Naive B cell (primary cell): ENCODE results near the gene NOTCH3. TPM values are rescaled to one million over a fixed set of nuclear protein-coding genes. Genes with fewer than 3 reads are reported as not detected.
A peak's percentile ranks its signal among the peaks of the same experiment; 100 is the strongest.

ENCODE experiments used
- ATAC-seq, 2 donors: fragments of 150-1000 bp; cut with Tn5 transposase; 2 replicates each; pipeline ENCODE4 v1.10.0; 2021; ENCODE audit warnings: low read depth in 2 of 2, mild to moderate bottlenecking in 2 of 2, moderate library complexity in 2 of 2
- DNase-seq: peaks from one replicate; pipeline ENCODE4 v3.0.0; 2022
- H3K27ac Mint-ChIP-seq, 6 donors: one replicate each; pipeline ENCODE4 v1.8.0; 2020 to 2022; ENCODE audit warnings: mild to moderate bottlenecking in 6 of 6, mixed read lengths in 6 of 6, moderate library complexity in 5 of 6, inconsistent platforms in 2 of 6
- H3K27me3 Mint-ChIP-seq, 3 donors: one replicate each; pipeline ENCODE4 v1.8.0; 2021 to 2022; ENCODE audit warnings: mixed read lengths in 3 of 3, mild to moderate bottlenecking in 1 of 3
- H3K36me3 Mint-ChIP-seq, 2 donors: one replicate each; pipeline ENCODE4 v1.8.0; 2020 to 2022; ENCODE audit warnings: mixed read lengths in 2 of 2, inconsistent platforms in 1 of 2, mild to moderate bottlenecking in 1 of 2
- H3K4me1 Mint-ChIP-seq, 3 donors: one replicate each; pipeline ENCODE4 v1.8.0; 2020 to 2022; ENCODE audit warnings: mixed read lengths in 3 of 3, inconsistent platforms in 1 of 3, mild to moderate bottlenecking in 1 of 3, moderate library complexity in 1 of 3
- H3K4me3 Mint-ChIP-seq, 8 donors: one replicate each; pipeline ENCODE4 v1.8.0; 2020 to 2022; ENCODE audit warnings: mild to moderate bottlenecking in 8 of 8, mixed read lengths in 8 of 8, moderate library complexity in 8 of 8, inconsistent platforms in 2 of 8
- H3K9me3 Mint-ChIP-seq, 7 donors: one replicate each; pipeline ENCODE4 v1.8.0; 2020 to 2022; ENCODE audit warnings: mixed read lengths in 7 of 7, mild to moderate bottlenecking in 5 of 7, inconsistent platforms in 2 of 7, moderate library complexity in 1 of 7
- polyA plus RNA-seq, 6 donors: library from polyadenylated mRNA; unstranded; fragments of 300-500 nt; fragmentation: Illumina TruSeq; gene quantifications; one replicate each; pipeline ENCODE4 v1.2.3, GENCODE V29; 2021; ENCODE audit warnings: low read depth in 6 of 6

NOTCH3 gene
- polyA plus RNA-seq, 6 donors from 2014 or later, result not detected

DNA sequence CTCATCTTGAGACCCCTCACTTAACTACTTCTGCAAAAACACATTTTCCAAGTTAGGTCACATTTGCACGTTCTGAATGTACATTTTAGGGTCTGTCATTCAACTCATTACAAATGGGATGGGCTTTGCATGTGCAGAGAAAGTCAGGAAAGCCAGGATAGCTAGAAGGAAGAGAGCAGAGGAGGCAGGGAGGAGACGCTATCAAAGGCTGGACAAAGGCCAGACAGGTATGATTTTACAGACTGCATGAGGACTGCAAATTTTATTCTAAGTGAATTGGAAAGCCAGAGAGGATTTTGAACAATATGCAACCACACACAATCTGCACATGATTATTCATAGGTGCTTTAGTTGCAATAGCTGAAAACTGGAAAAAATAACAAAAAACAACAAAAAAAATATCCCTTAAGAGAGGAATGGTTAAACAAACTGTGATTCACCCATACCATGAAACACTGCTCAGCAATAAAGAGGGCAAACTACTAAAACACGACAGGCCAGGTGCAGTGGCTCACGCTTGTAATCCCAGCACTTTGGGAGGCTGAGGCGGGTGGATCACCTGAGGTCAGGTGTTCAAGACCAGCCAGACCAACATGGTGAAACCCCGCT, 72.5 kb downstream of the NOTCH3 start:
- no peaks in the 10 kb centered on the region for H3K9me3 Mint-ChIP-seq
- peak overlapping the region in 1 of 6 donors; percentile 4 for H3K27ac Mint-ChIP-seq
- DNase-seq (no peak), ATAC-seq (no peak)
- no peaks in the 10 kb centered on the region for H3K36me3 Mint-ChIP-seq
- H3K27me3 Mint-ChIP-seq, result peaks cover 5 to 10% (median 6%) of the 10 kb centered on the region in 3 donors
- H3K4me3 Mint-ChIP-seq, result no peak overlapping the region
- H3K4me1 Mint-ChIP-seq, result peaks cover 19 to 22% (median 21%) of the 10 kb centered on the region in 3 donors

DNA sequence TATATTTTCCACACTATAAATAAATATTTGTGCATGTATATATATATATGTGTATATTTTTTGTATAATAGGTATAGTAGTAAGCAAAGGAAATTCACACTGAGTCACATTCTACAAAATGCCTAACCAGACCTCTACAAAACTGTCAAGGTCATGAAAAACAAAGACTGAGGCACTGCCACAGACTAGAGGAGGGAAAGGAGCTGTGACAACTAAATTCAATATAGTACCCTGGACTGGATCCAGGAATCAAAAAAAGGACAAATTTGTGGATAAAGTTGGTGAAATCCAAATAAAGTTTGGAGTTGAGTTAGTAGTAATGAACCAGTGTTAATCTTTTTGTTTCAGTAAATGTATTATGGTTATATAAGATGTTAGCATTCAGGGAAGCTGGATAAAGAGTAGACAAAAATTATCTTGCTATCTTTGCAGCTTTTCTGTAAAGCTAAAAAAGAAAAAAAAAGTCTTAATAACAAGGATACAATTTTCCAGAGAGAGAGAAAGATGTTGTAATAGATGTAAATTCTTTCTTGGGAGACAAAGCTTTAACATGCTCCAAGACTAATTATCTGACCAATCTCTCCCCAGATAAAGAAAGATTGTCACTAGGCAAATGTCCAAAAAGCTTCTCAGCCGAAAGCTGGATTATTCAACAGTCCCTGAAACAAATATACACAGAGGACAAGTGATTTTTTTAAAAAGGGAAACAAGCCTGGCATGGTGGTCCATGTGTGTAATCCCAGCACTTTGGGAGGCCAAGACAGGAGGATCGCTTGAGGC, 74.5 kb downstream of the NOTCH3 start:
- Mint-ChIP-seq H3K27ac (peak overlapping the region in 1 of 6 donors; percentile 95), H3K36me3 (peaks cover 0 to 9% of the 10 kb centered on the region in 2 donors), H3K4me1 (peaks cover 22 to 27% (median 24%) of the 10 kb centered on the region in 3 donors), H3K9me3 (peaks cover 0 to 2% (median 0%) of the 10 kb centered on the region in 7 donors), H3K4me3 (peak overlapping the region in 4 of 8 donors; percentile 88 to 99 (median 98)), H3K27me3 (peaks cover 0 to 10% (median 5%) of the 10 kb centered on the region in 3 donors)
- DNase-seq, result no peak
- no peak for ATAC-seq

DNA sequence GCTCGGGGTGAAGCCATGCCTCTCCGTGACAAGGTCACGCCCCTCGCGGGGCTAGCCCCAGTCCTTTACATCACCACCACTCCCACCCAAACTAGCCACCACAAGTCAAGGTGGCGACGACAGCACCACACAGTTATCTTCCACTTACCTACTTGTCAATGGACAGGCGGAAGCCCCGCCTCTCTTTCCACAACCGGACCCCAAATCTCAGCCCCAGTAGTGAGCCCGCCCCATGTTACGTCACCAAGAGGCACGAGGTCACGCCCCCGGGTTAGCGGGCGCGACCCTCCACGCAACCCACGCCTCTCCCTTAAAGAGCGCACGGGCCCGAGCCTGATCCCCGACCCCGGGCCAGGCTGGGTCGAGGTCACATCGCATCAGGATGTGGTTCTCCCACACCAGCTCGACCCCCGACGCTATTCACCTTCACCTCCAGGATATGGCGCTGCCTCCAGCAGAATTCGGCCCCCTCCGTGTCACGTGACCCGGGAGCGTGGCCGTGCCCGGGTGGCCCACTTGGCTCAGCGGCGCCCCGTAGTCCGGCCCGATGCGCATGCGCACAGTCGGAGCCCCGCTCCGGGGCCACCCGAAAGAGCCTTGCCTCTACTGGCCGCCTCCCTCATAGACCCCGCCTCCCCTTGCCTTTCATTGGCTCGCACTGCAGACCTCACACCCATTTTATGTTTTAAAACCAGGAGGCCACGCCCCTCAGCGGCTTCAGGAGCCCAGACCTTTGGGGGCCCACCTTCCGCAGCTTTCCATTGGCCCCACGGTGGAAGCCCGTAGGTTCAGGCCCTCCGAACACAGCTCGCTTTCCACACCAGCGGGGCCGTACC, 75.3 kb downstream of the NOTCH3 start:
- H3K27me3 Mint-ChIP-seq, result peaks cover 0 to 10% (median 5%) of the 10 kb centered on the region in 3 donors
- ATAC-seq (peak; percentile 86 to 88), DNase-seq (peak; percentile 98)
- peaks cover 0 to 2% (median 0%) of the 10 kb centered on the region in 7 donors for H3K9me3 Mint-ChIP-seq
- H3K4me1 Mint-ChIP-seq, result peaks cover 22 to 29% (median 27%) of the 10 kb centered on the region in 3 donors
- peak overlapping the region; percentile 95 to 100 (median 100) for H3K27ac Mint-ChIP-seq
- H3K4me3 Mint-ChIP-seq, result peak overlapping the region; percentile 88 to 99 (median 98)
- peaks cover 0 to 18% of the 10 kb centered on the region in 2 donors for H3K36me3 Mint-ChIP-seq

DNA sequence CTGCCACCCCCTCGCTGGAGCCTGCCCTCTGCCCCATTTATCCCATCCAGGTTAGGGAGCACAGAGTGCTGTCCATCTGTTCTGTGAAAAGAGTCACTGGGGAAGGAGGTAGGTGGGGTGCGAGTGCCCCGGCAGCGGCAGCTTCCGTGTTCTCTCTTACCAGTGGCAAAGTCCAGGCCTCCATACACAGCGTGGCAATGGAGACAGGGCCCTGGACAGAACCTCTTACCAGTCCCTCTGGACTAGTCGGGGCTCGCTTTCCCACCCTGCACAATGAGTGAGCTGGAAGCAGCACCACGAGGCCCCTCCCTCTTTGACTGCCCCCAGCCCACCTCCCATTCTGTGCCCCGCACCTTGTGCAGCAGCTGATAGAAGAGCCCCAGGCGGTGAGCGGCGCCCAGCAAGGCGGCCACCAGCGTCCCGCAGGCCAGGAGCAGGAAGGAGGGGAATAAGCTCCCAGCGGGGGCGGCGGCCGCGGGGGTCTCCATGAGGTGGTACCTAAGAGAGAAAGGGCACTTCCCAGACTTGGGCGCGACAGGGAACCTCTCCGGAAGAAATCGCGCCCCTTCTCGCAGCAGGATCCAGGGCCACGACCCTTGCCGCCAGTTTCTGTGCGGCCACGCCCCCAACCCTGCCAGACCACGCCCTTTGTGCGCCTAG, 76.1 kb downstream of the NOTCH3 start:
- Mint-ChIP-seq H3K4me1 (peaks cover 22 to 29% (median 27%) of the 10 kb centered on the region in 3 donors), H3K4me3 (peak overlapping the region; percentile 88 to 99 (median 98)), H3K36me3 (peaks cover 0 to 20% of the 10 kb centered on the region in 2 donors), H3K27ac (peak overlapping the region; percentile 95 to 100 (median 100)), H3K9me3 (peaks cover 0 to 2% (median 0%) of the 10 kb centered on the region in 7 donors), H3K27me3 (peaks cover 0 to 10% (median 5%) of the 10 kb centered on the region in 3 donors)
- DNase-seq (no peak), ATAC-seq (no peak)

DNA sequence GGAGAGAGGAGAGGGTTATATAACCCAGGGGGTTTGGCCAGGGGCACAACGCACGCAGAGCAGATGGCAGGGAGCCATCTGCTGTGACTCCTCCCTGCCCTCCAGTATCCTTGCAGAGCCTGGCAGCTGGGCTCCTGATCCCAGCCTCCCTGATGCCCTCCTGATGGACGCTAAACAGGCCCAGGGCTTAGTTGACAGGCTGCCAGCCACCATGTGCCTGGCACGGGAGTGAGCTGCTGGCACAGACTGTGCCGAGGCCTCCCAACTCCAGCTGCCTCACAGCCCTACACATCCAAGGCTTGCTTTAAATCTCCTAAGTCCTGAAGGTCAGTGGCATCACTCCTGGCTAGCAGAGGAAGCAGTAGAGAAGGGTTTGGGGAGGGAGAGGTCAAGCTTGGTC, 76.9 kb downstream of the NOTCH3 start:
- Mint-ChIP-seq H3K4me1 (peaks cover 22 to 29% (median 27%) of the 10 kb centered on the region in 3 donors), H3K27ac (peak overlapping the region in 4 of 6 donors; percentile 29 to 100 (median 82)), H3K36me3 (peaks cover 1 to 20% of the 10 kb centered on the region in 2 donors), H3K9me3 (peaks cover 0 to 2% (median 0%) of the 10 kb centered on the region in 7 donors), H3K27me3 (peaks cover 0 to 7% (median 0%) of the 10 kb centered on the region in 3 donors), H3K4me3 (peak overlapping the region; percentile 88 to 99 (median 98))
- DNase-seq, result no peak
- ATAC-seq, result no peak

DNA sequence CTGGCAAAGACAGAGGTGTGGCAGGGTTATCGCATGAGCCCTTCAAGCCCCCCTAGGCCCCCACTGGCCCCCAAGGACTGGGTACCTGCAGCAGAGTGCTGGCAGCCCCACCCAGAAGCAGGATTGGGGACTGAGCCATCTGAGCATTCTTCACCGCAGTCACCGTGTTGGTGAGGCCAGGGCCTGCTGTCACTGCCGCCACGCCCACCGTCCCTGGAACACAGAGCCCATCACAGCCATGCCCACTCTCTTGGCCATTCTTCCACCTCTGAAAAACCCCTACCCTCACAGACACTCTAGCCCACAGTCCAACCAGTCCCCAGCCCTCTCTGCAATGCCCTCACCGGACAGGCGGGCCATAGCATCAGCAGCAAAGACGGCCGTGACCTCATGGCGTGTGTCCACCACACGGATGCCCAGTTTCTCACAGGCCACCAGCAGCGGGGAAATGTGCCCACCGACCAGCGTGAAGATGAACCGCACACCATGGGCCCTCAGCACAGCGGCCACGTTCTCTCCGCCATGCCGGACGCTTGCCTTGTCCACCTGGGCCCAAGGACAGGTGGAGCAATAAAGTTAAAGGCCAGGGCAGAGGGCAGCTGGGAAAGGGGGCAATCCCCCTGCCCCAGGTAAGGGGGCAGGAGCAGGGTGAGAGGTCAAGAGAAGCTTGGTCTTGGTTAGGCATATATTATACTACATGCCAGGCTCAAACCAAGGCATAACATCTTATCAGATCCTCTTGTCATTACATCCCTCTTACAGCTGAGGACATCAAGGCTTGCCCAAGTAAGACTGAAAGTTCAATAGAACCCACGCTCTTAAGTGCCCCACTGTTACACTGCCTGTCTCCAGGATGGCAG, 77.5 kb downstream of the NOTCH3 start:
- peaks cover 0 to 2% (median 0%) of the 10 kb centered on the region in 7 donors for H3K9me3 Mint-ChIP-seq
- H3K36me3 Mint-ChIP-seq, result peaks cover 7 to 20% of the 10 kb centered on the region in 2 donors
- no peak for ATAC-seq
- H3K27me3 Mint-ChIP-seq, result peaks cover 0 to under 1% (median 0%) of the 10 kb centered on the region in 3 donors
- peak overlapping the region in 1 of 6 donors; percentile 69 for H3K27ac Mint-ChIP-seq
- peak overlapping the region in 7 of 8 donors; percentile 55 to 99 (median 88) for H3K4me3 Mint-ChIP-seq
- DNase-seq, result no peak
- peaks cover 22 to 29% (median 27%) of the 10 kb centered on the region in 3 donors for H3K4me1 Mint-ChIP-seq

DNA sequence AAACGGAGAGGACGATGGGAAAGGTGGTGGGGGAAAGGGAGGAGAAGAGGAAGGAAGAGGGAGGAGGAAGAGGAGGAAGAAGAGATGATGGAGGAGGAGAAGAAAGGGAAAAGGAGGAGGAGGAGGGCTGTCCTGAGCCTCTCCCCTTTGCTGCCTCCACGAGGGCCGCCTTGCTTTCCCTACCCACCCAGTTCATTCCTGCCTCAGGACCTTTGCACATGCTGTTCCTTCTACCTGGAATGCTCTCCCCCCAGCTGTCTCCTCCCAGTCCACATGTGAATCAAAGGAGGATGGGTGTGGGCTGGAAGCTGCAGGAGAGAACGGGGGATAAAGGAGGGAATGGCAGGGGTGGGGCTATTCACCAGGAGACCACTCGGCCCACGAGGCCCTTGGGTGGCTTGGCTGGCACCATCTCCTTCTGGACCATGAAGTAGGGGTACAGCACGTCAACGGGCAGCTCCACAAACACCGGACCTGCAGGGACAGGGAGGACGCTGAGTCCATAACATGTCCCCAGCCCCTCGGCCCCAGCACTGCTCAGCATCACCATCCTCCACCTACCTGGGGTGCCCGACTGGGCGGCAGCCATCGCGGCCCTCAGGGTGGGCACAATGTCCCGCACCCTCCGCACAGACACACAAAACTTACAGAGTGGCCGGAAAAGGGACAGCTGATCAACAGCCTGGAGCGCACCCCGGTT, 78.3 kb downstream of the NOTCH3 start:
- no peak for DNase-seq
- Mint-ChIP-seq H3K27ac (no peak overlapping the region), H3K4me3 (peak overlapping the region in 3 of 8 donors; percentile 19 to 78 (median 57)), H3K36me3 (peaks cover 7 to 20% of the 10 kb centered on the region in 2 donors), H3K9me3 (peaks cover 0 to 2% (median 0%) of the 10 kb centered on the region in 7 donors), H3K27me3 (no peaks in the 10 kb centered on the region), H3K4me1 (peaks cover 22 to 29% (median 27%) of the 10 kb centered on the region in 3 donors)
- ATAC-seq, result no peak

DNA sequence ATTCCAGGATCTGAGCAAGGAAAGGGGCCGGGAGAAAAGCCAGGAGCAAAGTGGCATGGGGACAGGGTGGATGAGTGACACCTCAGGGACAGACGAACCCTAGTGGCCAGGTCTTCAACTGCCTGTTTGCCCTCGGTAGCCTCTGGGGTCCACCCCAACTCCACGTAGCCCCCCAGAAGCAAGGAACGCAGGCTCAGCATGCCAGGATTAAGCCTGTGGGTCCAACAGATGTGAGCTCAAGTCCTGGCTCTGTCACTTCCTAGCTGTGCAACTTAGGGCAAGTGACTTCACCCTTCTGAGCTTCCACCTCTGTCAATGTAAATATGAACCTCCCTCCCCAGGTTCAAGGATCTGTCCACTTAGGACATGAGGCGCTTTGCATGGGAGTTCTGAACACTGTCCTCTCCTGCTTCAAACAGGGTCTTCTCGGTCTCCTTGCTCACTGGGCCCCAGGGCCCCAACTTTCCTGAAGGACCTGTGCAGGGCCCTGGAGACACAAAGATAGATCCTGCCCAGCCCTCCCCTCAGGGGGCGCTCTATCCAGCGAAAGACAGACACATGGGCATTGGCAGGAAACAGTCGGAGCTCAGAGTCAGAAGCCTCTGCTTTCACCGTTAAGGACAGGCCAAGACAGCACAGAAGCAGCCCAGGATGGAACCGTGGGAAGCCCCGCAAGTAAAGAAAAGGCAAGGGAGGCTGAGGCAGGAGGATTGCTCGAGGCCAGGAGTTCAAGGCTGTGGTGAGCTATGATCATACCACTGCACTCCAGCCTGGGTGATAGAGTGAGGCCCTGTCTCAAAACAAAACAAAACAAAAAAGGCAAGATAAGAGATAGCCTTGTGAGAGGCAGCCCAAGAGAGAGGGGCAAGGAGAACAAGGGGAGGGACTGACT, 80.4 kb downstream of the NOTCH3 start:
- no peak for DNase-seq
- Mint-ChIP-seq H3K4me3 (peak overlapping the region in 2 of 8 donors; percentile 9 to 35), H3K36me3 (peaks cover 7 to 20% of the 10 kb centered on the region in 2 donors), H3K27me3 (no peaks in the 10 kb centered on the region), H3K9me3 (peaks cover 0 to 2% (median 0%) of the 10 kb centered on the region in 7 donors), H3K4me1 (peaks cover 16 to 24% (median 21%) of the 10 kb centered on the region in 3 donors), H3K27ac (peak overlapping the region in 3 of 6 donors; percentile 3 to 89 (median 84))
- ATAC-seq, result no peak

DNA sequence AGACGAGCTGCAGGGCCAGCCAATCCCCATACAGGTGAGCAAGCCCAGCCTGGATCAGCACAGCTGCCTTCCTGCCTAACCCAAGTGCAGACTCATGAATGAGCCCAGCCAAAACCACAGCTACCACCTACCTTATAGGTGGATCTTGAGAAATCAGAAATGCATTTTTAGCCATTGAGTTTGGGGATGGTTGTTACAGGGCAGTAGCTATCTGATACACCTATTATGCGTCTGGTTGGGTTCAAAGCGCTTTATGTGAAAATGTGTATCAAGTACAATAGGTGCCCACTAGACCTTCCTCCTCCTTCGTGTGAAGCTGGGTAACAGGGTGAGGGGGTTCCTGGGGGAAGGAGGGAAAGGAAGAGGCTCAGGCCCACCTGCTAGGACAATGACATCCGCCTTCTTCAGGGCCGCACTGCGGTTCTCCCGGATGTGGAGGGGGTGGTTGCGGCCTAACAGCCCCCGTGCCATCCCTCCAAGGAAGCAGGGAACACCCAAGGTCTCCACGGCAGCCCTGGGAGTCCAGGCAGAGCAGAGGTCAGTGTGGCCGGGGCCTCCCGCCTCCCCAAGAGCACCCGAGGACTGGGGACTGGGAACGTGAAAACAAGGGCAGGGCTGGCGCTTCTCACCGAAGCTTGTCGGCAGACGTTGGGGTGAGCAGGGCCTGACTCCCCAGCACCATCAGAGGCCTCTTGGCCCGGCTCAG, 81.9 kb downstream of the NOTCH3 start:
- no peak overlapping the region for H3K4me3 Mint-ChIP-seq
- H3K27ac Mint-ChIP-seq, result peak overlapping the region in 1 of 6 donors; percentile 76
- peaks cover 0 to 2% (median 0%) of the 10 kb centered on the region in 7 donors for H3K9me3 Mint-ChIP-seq
- ATAC-seq (no peak), DNase-seq (no peak)
- H3K36me3 Mint-ChIP-seq, result peaks cover 7 to 20% of the 10 kb centered on the region in 2 donors
- peaks cover 2 to 12% (median 6%) of the 10 kb centered on the region in 3 donors for H3K4me1 Mint-ChIP-seq
- H3K27me3 Mint-ChIP-seq, result no peaks in the 10 kb centered on the region

DNA sequence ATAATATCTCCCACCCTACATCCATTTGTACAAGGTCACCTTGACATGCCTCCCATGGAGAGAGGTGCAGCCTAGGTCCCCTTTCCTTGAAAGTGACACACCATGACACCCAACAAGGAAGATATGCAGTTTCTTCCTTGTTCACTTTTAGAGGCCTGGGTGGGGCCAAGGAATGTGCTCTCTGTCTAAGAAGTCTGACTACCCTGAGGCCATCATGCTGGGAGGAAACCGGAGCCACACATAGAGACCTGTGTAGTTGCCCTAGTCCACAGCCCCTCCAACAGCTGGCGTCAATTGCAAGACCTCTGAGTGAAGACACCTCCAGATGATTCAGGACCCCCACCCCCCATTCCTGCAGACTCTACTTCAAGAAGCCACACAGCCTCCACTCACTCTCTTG, 82.5 kb downstream of the NOTCH3 start:
- peaks cover 0 to 2% (median 0%) of the 10 kb centered on the region in 7 donors for H3K9me3 Mint-ChIP-seq
- H3K4me3 Mint-ChIP-seq, result peak overlapping the region in 1 of 8 donors; percentile 24
- DNase-seq (no peak), ATAC-seq (no peak)
- H3K36me3 Mint-ChIP-seq, result peaks cover 7 to 20% of the 10 kb centered on the region in 2 donors
- H3K27ac Mint-ChIP-seq, result peak overlapping the region in 1 of 6 donors; percentile 71
- no peaks in the 10 kb centered on the region for H3K27me3 Mint-ChIP-seq
- peaks cover 0 to 10% (median 6%) of the 10 kb centered on the region in 3 donors for H3K4me1 Mint-ChIP-seq
